CD4-positive, alpha-beta T cell (primary cell): ENCODE measurements around the gene NTSR2. TPM values are rescaled to one million over a fixed set of nuclear protein-coding genes. Genes with fewer than 3 reads are reported as not detected.

Experiments
- ATAC-seq: fragments of 200-7000 bp; cut with Tn5 transposase; one replicate; pipeline ENCODE4 v1.10.0; 2022; ENCODE audit warnings: mild to moderate bottlenecking; ENCODE audit not compliant: poor library complexity
- CTCF ChIA-PET: fragments of 350-600 bp; sonication (Branson Sonifier 250); formaldehyde crosslinking; loops from one replicate; lab custom pipeline; 2021; ENCODE audit warnings: antibody characterized with exemption, inconsistent platforms; lab: Charles Lee
- POLR2A ChIA-PET: fragments of 350-600 bp; sonication (Branson Sonifier 250); formaldehyde crosslinking; loops from one replicate; lab custom pipeline; 2021; ENCODE audit warnings: antibody characterized with exemption, inconsistent platforms; lab: Charles Lee
- DNase-seq, 14 experiments: peaks; one replicate each; pipeline ENCODE4 v3.0.0-alpha.2; 2013 to 2020; ENCODE audit warnings: mixed read lengths in 2 of 14
- H3K27ac ChIP-seq, 2 donors: one replicate each; pipeline versions ENCODE4 v1.5.1 to v1.7.0; 2013; ENCODE audit warnings: low read length in 2 of 2, low read depth in 1 of 2, mild to moderate bottlenecking in 1 of 2
- H3K27me3 ChIP-seq, 2 experiments: 1 replicate in 1 of 2; 2 replicates in 1 of 2; pipeline versions ENCODE4 v1.6.1 to v1.7.0; 2013; ENCODE audit warnings: low read length in 2 of 2, control low read depth in 1 of 2, mild to moderate bottlenecking in 1 of 2, moderate library complexity in 1 of 2; ENCODE audit not compliant: insufficient read depth in 2 of 2, control insufficient read depth in 1 of 2
- H3K36me3 ChIP-seq: one replicate; pipeline ENCODE4 v1.6.1; 2013; ENCODE audit warnings: low read length, control low read depth; ENCODE audit not compliant: insufficient read depth
- H3K4me1 ChIP-seq: one replicate; pipeline ENCODE4 v1.6.1; 2013; ENCODE audit warnings: low read length, control low read depth; ENCODE audit not compliant: insufficient read depth
- H3K4me3 ChIP-seq: one replicate; pipeline ENCODE4 v1.5.1; 2013; ENCODE audit warnings: mild to moderate bottlenecking, low read length, moderate library complexity
- H3K9me3 ChIP-seq, 2 experiments: 1 replicate in 1 of 2; 2 replicates in 1 of 2; pipeline versions ENCODE4 v1.6.1 to v1.7.0; 2013; ENCODE audit warnings: low read length in 2 of 2, mild to moderate bottlenecking in 2 of 2, control low read depth in 1 of 2, moderate library complexity in 1 of 2; ENCODE audit not compliant: control insufficient read depth in 1 of 2, insufficient read depth in 1 of 2
- H3K27ac Mint-ChIP-seq: one replicate; pipeline ENCODE4 v1.8.0; 2020; ENCODE audit warnings: mixed read lengths
- H3K27me3 Mint-ChIP-seq: one replicate; pipeline ENCODE4 v1.8.0; 2021; ENCODE audit warnings: mixed read lengths
- H3K36me3 Mint-ChIP-seq: one replicate; pipeline ENCODE4 v1.8.0; 2021; ENCODE audit warnings: low read depth, mixed read lengths
- H3K4me1 Mint-ChIP-seq: one replicate; pipeline ENCODE4 v1.8.0; 2021; ENCODE audit warnings: low read depth, mixed read lengths
- H3K4me3 Mint-ChIP-seq: one replicate; pipeline ENCODE4 v1.8.0; 2020; ENCODE audit warnings: mild to moderate bottlenecking, mixed read lengths
- H3K9me3 Mint-ChIP-seq: one replicate; pipeline ENCODE4 v1.8.0; 2020; ENCODE audit warnings: mixed read lengths
- CTCF ChIP-seq: fragments of 200-600 bp; IDR thresholded peaks from one replicate; pipeline ENCODE4 v1.8.0; 2022; ENCODE audit warnings: antibody characterized with exemption, mild to moderate bottlenecking
- intact Hi-C, 2 experiments: fragments of 100-400 bp; cut with DNase I in 1 of 2; cut with micrococcal nuclease in 1 of 2; formaldehyde crosslinking; loops; one replicate each; pipeline versions ENCODE4 v1.15.1 to v1.9.0; 2023 to 2025; cut with DNase I, micrococcal nuclease
- total RNA-seq, 174 experiments: library from RNA in 2 of 174; stranded (reverse) in 2 of 174; gene quantifications; one replicate each; pipeline ENCODE4 v1.2.3 and lab custom pipeline; 2021 to 2026

NTSR2 gene
- total RNA-seq, 2 experiments from 2014 or later = not detected

DNA sequence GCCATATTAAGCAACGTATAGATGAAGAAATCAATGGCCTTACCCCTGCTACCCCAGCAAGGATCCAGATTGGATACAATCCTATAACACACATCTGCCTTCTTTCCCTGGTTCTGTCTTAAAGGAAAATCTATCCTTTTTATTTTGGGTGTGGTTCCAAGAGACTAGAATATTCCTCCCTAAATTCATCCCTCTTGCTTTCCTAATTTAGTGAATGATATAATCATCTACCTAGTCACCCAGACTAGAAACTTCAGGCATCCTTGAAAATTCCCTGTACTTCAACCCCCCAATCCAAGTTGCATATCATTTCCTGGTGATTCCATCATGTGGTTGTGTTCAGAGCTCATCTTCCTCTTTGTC lies 41.3 kb upstream of the NTSR2 start:
- H3K27ac Mint-ChIP-seq = no peak overlapping the region
- TF ChIP-seq CTCF = no peak
- H3K27me3 Mint-ChIP-seq = no peaks in the 10 kb centered on the region
- no peaks in the 10 kb centered on the region for H3K4me1 Mint-ChIP-seq
- DNase-seq (no peak), ATAC-seq (no peak)
- intact Hi-C loops = no loop called here
- no peaks in the 10 kb centered on the region for H3K36me3 Mint-ChIP-seq
- Histone ChIP-seq H3K27ac (no peak overlapping the region), H3K36me3 (no peaks in the 10 kb centered on the region), H3K4me1 (no peaks in the 10 kb centered on the region), H3K27me3 (peaks cover 0 to 7% of the 10 kb centered on the region in 2 experiments), H3K9me3 (no peaks in the 10 kb centered on the region), H3K4me3 (no peak overlapping the region)
- ChIA-PET POLR2A (no interaction called here), CTCF (interaction anchor here (1.4 kb wide), 1 partner anchor 19 kb away, joined by 3 read pairs; no protein-coding TSS in a partner anchor)
- no peak overlapping the region for H3K4me3 Mint-ChIP-seq
- no peaks in the 10 kb centered on the region for H3K9me3 Mint-ChIP-seq

DNA sequence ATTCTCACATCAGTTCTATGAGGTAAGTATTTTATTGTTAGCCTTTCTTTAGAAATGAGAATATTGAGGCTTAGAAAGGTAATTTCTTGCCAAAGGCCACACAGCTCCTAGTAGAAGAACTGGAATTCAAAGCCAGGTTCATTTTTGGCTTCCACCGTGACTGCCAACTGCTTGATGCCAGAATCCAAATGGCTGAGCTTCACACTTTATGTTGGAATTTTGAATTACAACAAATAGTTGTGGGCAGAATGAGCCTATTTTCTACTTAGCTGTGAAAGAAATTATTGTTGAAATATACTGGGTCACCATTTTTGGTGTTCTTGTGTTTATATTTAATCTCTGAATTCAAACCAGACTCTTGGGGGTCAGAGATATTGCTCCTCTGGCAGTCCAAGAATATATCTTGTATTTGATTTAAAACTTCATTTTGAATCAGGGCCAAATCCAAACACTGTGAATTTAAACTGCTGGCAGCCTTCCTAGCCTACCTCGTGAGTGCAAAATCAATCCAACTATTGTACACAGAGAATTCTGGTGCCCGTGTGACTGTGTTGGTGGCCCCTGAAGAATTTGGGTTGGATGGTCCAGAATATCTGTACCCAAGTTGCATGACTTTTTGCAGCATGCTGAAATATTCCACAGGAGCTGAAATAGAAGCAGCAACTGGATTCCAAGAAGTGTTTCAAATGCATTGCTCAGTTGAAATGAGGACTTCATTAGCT lies 40.8 kb upstream of the NTSR2 start:
- Mint-ChIP-seq H3K9me3 (no peaks in the 10 kb centered on the region), H3K27ac (no peak overlapping the region), H3K27me3 (no peaks in the 10 kb centered on the region), H3K4me3 (no peak overlapping the region), H3K4me1 (no peaks in the 10 kb centered on the region), H3K36me3 (no peaks in the 10 kb centered on the region)
- H3K4me3 ChIP-seq = no peak overlapping the region
- H3K9me3 ChIP-seq = no peaks in the 10 kb centered on the region
- no peaks in the 10 kb centered on the region for H3K36me3 ChIP-seq
- ChIA-PET CTCF (interaction anchor here (1.4 kb wide), 1 partner anchor 18 kb away, joined by 3 read pairs; no protein-coding TSS in a partner anchor), POLR2A (no interaction called here)
- peaks cover 0 to 4% of the 10 kb centered on the region in 2 experiments for H3K27me3 ChIP-seq
- intact Hi-C loops = no loop called here
- ATAC-seq (no peak), DNase-seq (no peak)
- TF ChIP-seq CTCF = no peak
- no peak overlapping the region for H3K27ac ChIP-seq
- no peaks in the 10 kb centered on the region for H3K4me1 ChIP-seq

- CTCF ChIA-PET = no interaction called here
Measured at GRCh38 chr2:11710210-11710609, 40.2 kb upstream of the NTSR2 start.

More at GRCh38 chr2:11710210-11710609, 40.2 kb upstream of the NTSR2 start:
- H3K4me1 Mint-ChIP-seq = no peaks in the 10 kb centered on the region
- ATAC-seq (no peak), DNase-seq (no peak)
- H3K9me3 ChIP-seq = no peaks in the 10 kb centered on the region
- H3K36me3 Mint-ChIP-seq = no peaks in the 10 kb centered on the region
- POLR2A ChIA-PET = no interaction called here
- H3K4me1 ChIP-seq = no peaks in the 10 kb centered on the region
- intact Hi-C loops = no loop called here
- H3K36me3 ChIP-seq = no peaks in the 10 kb centered on the region
- TF ChIP-seq CTCF = no peak
- H3K27me3 Mint-ChIP-seq = no peaks in the 10 kb centered on the region
- no peak overlapping the region for H3K4me3 ChIP-seq
- no peak overlapping the region for H3K27ac Mint-ChIP-seq
- no peak overlapping the region for H3K4me3 Mint-ChIP-seq
- H3K9me3 Mint-ChIP-seq = no peaks in the 10 kb centered on the region
- no peak overlapping the region for H3K27ac ChIP-seq
- H3K27me3 ChIP-seq = no peaks in the 10 kb centered on the region
